ENCODE measurements around the gene PLEKHM3. TPM values are rescaled to one million over a fixed set of nuclear protein-coding genes. Genes with fewer than 3 reads are reported as not detected.

Gene PLEKHM3
- total RNA-seq, 2 experiments from 2014 or later, result 11.3 to 11.6 TPM

GRCh38 chr2:207848545-207848928, 176.8 kb downstream of the PLEKHM3 start:
- H3K4me3 Mint-ChIP-seq, result no peak overlapping the region
- H3K4me1 ChIP-seq (ENCODE audit: insufficient read depth, low read length), result no peaks in the 10 kb centered on the region
- TF ChIP-seq, protein P1, sequence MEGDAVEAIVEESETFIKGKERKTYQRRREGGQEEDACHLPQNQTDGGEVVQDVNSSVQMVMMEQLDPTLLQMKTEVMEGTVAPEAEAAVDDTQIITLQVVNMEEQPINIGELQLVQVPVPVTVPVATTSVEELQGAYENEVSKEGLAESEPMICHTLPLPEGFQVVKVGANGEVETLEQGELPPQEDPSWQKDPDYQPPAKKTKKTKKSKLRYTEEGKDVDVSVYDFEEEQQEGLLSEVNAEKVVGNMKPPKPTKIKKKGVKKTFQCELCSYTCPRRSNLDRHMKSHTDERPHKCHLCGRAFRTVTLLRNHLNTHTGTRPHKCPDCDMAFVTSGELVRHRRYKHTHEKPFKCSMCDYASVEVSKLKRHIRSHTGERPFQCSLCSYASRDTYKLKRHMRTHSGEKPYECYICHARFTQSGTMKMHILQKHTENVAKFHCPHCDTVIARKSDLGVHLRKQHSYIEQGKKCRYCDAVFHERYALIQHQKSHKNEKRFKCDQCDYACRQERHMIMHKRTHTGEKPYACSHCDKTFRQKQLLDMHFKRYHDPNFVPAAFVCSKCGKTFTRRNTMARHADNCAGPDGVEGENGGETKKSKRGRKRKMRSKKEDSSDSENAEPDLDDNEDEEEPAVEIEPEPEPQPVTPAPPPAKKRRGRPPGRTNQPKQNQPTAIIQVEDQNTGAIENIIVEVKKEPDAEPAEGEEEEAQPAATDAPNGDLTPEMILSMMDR (IDR thresholded peaks at IDR 0.05), result no peak
- no peak overlapping the region for H3K4me3 ChIP-seq (ENCODE audit: low read length)
- H3K27ac ChIP-seq (ENCODE audit: low read depth in 1 of 2, low read length in 2 of 2), result no peak overlapping the region
- ChIA-PET CTCF (interaction anchor here (0.6 to 0.9 kb wide), 2 partner anchors 13 to 1515 kb away, joined by 3 read pairs; no protein-coding TSS in a partner anchor), POLR2A (no interaction called here)
- DNase-seq, result no peak
- H3K9me3 ChIP-seq (ENCODE audit: control insufficient read depth in 1 of 2, insufficient read depth in 1 of 2, low read length in 2 of 2), result no peaks in the 10 kb centered on the region
- H3K9me3 Mint-ChIP-seq, result no peaks in the 10 kb centered on the region
- H3K27me3 Mint-ChIP-seq, result no peaks in the 10 kb centered on the region
- no peak for ATAC-seq (ENCODE audit: poor library complexity)
- peaks cover 39% of the 10 kb centered on the region for H3K36me3 Mint-ChIP-seq (ENCODE audit: low read depth)
- intact Hi-C loops (cut with DNase I, micrococcal nuclease), result no loop called here
- no peak overlapping the region for H3K27ac Mint-ChIP-seq
- H3K4me1 Mint-ChIP-seq (ENCODE audit: low read depth), result no peaks in the 10 kb centered on the region
- no peaks in the 10 kb centered on the region for H3K27me3 ChIP-seq (ENCODE audit: control insufficient read depth in 1 of 2, insufficient read depth in 2 of 2, low read length in 2 of 2)
- no peaks in the 10 kb centered on the region for H3K36me3 ChIP-seq (ENCODE audit: insufficient read depth, low read length)

- POLR2A ChIA-PET, result interaction anchor here (0.6 kb wide), 1 partner anchor 178 kb away, joined by 8 read pairs; no protein-coding TSS in a partner anchor
- Mint-ChIP-seq H3K27ac (no peak overlapping the region), H3K36me3 (ENCODE audit: low read depth) (peaks cover 39% of the 10 kb centered on the region), H3K27me3 (no peaks in the 10 kb centered on the region), H3K4me1 (ENCODE audit: low read depth) (no peaks in the 10 kb centered on the region), H3K4me3 (no peak overlapping the region), H3K9me3 (no peaks in the 10 kb centered on the region)
- H3K9me3 ChIP-seq (ENCODE audit: control insufficient read depth in 1 of 2, insufficient read depth in 1 of 2, low read length in 2 of 2), result no peaks in the 10 kb centered on the region
- TF ChIP-seq, protein P1 (IDR thresholded peaks at IDR 0.05), result no peak
- H3K36me3 ChIP-seq (ENCODE audit: insufficient read depth, low read length), result no peaks in the 10 kb centered on the region
- CTCF ChIA-PET, result interaction anchor here (0.9 kb wide), 1 partner anchor 12 kb away, joined by 3 read pairs; no protein-coding TSS in a partner anchor
- no peaks in the 10 kb centered on the region for H3K27me3 ChIP-seq (ENCODE audit: control insufficient read depth in 1 of 2, insufficient read depth in 2 of 2, low read length in 2 of 2)
- DNase-seq (no peak), ATAC-seq (ENCODE audit: poor library complexity) (no peak)
- no peak overlapping the region for H3K4me3 ChIP-seq (ENCODE audit: low read length)
- H3K4me1 ChIP-seq (ENCODE audit: insufficient read depth, low read length), result no peaks in the 10 kb centered on the region
- intact Hi-C loops (cut with DNase I, micrococcal nuclease), result no loop called here
- H3K27ac ChIP-seq (ENCODE audit: low read depth in 1 of 2, low read length in 2 of 2), result no peak overlapping the region
Measured at GRCh38 chr2:207847807-207848544, 177.4 kb downstream of the PLEKHM3 start.

DNA sequence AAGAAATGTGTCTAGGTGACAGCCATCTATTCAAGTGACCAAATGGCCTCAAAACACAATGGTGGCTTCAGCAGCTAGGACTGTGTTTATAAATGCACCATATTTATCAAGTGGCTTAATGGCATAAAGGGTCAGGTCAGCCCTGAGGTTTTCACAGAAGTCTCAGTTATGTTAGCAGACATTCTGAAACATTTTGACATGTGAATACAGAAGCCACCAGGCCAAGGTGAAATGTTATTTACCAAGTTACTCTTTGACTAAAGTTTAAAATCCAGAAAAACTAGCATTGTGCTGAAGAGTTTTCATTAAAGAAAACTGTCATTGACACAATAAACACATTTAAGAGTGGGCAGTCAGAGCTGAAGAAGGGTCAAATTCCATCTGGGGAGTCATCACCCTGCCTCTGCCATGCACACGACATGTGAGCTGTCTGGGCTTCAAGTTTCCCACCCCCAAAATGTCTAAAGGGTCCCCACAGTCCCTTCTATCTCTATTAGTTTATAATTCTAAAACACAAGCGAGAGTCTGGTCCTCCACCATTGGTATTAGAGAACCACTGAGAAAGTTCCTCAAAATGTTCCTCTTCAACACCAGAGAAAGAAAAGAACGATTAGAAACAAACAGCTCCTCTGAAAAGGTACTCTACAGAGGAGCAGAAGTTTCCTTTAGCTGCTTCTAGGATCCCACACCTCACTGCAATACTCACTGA, 178.1 kb downstream of the PLEKHM3 start:
- H3K4me1 Mint-ChIP-seq (ENCODE audit: low read depth), result no peaks in the 10 kb centered on the region
- CTCF ChIA-PET, result interaction anchor here (0.9 kb wide), 1 partner anchor 12 kb away, joined by 3 read pairs; no protein-coding TSS in a partner anchor
- no peak for DNase-seq
- ATAC-seq (ENCODE audit: poor library complexity), result no peak
- no peaks in the 10 kb centered on the region for H3K9me3 Mint-ChIP-seq
- no peaks in the 10 kb centered on the region for H3K9me3 ChIP-seq (ENCODE audit: control insufficient read depth in 1 of 2, insufficient read depth in 1 of 2, low read length in 2 of 2)
- peaks cover 32% of the 10 kb centered on the region for H3K36me3 Mint-ChIP-seq (ENCODE audit: low read depth)
- TF ChIP-seq, protein P1 (IDR thresholded peaks at IDR 0.05), result no peak
- H3K27me3 Mint-ChIP-seq, result no peaks in the 10 kb centered on the region
- no peaks in the 10 kb centered on the region for H3K27me3 ChIP-seq (ENCODE audit: control insufficient read depth in 1 of 2, insufficient read depth in 2 of 2, low read length in 2 of 2)
- no peak overlapping the region for H3K4me3 Mint-ChIP-seq
- H3K4me1 ChIP-seq (ENCODE audit: insufficient read depth, low read length), result no peaks in the 10 kb centered on the region
- no peak overlapping the region for H3K4me3 ChIP-seq (ENCODE audit: low read length)
- no peak overlapping the region for H3K27ac Mint-ChIP-seq
- H3K36me3 ChIP-seq (ENCODE audit: insufficient read depth, low read length), result no peaks in the 10 kb centered on the region
- POLR2A ChIA-PET, result interaction anchor here (0.6 kb wide), 1 partner anchor 179 kb away, joined by 8 read pairs; no protein-coding TSS in a partner anchor
- intact Hi-C loops (cut with DNase I, micrococcal nuclease), result no loop called here
- no peak overlapping the region for H3K27ac ChIP-seq (ENCODE audit: low read depth in 1 of 2, low read length in 2 of 2)

All from CD4-positive, alpha-beta T cell (primary cell).